GM19239 (cell line): ENCODE data around the gene MYADM.
"Not testable (repeated sequence)": the region's sequence is repeated elsewhere in the genome, so short reads cannot be mapped to it uniquely, and the experiment has no call there.

Experiments used
- DNase-seq: peaks from one replicate; pipeline ENCODE4 v3.0.0; 2011; ENCODE audit warnings: low spot score; ENCODE audit not compliant: insufficient read length
- FAIRE-seq: peaks from 2 replicates; lab custom pipeline; 2011; peaks lifted over from hg19 to GRCh38; lab: Jason Lieb, UNC

The MYADM gene

DNA sequence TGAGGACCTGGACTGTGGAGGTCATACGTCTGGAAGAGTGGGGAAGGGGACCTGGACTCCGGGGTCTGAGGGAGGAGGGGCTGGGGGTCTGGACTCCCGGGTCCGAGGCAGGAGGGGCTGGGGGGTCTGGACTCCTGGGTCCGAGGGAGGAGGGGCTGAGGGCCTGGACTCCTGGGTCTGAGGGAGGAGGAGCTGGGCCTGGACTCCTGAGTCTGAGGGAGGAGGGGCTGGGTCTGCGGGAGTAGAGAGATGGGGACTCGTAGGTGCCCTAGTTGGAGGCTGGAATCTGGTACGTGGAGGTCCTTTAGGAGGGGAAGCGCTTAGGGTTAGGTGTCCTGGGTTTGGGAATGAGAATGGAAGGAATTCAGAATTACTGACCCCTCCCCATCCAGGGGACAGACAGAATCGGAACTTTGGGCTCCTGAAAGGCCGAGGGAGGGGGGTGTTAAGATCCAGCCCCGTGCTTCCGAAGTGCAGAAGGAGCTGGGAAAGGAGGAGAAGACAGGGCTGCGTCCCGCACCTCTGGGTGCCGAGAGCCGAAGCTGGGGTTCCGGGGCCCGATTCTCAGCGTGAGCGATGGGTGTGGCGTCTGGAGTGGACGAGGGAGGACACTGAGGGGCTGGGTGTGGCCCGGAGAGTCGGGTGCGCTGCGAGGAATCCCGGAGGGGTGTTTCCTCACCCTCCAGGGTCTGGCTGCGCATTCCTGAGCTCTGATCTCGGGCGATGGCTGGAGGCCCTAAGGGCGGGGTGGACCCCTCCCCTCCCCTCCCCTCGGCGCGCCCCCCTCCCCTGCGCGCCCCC is 608 bp downstream of the MYADM start:
- peak; percentile 37 for FAIRE-seq
- DNase-seq = no peak

DNA sequence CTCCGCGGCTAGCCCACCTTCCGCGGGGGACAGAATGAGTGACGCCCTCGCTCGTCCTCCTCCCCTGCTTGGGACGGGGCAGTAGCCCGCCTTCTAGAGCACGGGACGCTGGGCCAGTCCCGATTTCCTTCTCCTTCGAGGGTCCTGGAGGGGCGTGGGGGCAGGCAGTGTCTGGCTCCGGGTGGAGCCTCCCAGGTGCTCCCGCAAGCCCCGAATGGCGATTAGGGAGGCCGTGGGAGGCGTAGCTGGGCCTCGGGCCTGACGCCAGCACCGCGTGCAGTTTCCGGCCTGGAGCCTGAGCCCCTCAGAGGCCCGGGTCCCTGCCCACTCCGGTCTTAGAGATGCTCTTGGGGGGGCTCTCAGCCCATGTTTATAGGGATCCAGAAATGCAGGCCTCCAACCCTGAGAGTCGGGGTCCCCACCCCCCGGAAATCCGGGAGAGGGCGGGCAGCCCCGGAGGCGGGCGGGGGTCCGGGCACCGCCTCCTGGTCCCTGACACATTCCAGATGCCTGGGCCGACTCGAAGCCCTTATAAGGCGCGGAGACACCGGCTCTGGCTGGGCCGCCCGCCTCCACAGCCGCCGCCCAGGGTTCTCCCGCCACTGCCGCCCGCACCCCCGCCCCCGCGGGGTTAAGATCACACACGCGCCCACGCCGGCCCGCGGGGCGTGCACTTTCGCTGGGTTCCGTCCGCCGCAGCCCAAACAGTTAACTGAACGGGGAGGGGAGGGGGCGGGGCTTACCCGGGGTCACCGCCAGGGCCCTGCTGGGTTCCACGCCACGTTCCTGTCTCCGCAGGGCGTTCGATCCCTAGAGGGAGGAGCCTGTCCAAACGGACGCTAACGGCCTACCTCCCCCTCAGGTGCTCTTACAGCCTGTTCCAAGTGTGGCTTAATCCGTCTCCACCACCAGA is 1.5 kb downstream of the MYADM start:
- DNase-seq (peak; percentile 84), FAIRE-seq (peak; percentile 73)

DNA sequence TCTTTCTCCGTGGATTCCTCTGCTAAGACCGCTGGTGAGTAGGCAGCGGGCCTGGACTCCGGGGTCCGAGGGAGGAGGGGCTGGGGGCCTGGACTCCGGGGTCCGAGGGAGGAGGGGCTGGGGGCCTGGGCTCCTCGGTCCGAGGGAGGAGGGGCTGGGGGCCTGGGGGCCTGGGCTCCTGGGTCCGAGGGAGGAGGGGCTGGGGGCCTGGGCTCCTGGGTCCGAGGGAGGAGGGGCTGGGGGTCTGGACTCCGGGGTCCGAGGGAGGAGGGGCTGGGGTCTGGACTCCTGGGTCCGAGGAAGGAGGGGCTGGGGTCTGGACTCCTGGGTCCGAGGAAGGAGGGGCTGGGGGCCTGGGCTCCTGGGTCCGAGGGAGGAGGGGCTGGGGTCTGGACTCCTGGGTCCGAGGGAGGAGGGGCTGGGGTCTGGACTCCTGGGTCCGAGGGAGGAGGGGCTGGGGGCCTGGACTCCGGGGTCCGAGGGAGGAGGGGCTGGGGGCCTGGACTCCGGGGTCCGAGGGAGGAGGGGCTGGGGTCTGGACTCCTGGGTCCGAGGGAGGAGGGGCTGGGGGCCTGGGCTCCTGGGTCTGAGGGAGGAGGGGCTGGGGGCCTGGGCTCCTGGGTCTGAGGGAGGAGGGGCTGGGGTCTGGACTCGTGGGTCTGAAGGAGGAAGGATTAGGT is 2.3 kb downstream of the MYADM start:
- DNase-seq, FAIRE-seq: not testable (repeated sequence)

DNA sequence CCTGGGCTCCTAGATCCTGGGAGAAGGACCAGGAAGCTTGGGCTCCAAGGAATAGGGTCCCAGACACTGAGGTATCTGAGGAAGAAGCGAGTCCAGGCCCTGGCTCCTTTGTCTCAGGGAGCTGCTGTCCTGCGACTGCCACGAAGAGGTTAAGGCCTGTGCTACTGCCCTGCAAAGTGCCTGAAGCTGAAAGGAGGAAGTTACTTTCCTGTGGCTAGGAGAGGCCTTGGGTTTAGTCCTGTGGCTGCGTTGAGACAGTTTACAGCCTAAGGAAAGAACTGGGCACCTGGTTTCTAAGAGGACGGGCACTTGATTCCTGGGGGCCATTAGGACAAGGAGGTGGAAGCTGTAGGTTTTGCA is 2.8 kb downstream of the MYADM start:
- peak; percentile 90 for FAIRE-seq
- DNase-seq = no peak

DNA sequence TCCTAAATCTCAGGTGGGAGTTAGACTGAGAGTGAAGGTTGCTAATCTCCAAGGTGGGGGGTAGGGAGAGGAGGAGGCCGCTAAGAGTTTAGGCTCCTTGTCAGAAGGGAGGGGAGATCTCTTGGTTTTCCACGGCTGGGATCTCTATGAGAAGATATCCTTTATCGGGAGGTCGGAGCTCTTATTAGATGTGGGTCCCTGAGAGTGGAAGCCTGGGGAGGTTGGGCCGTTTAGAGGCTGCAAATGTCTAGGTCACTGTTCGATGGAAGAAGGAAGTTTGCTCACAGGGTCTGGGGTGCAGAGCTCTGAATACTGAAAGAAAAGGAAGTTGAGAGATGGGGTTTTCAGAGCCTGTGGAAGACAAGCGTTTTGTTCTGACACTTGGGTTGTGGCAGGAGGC is 3.8 kb downstream of the MYADM start:
- DNase-seq (no peak), FAIRE-seq (no peak)

DNA sequence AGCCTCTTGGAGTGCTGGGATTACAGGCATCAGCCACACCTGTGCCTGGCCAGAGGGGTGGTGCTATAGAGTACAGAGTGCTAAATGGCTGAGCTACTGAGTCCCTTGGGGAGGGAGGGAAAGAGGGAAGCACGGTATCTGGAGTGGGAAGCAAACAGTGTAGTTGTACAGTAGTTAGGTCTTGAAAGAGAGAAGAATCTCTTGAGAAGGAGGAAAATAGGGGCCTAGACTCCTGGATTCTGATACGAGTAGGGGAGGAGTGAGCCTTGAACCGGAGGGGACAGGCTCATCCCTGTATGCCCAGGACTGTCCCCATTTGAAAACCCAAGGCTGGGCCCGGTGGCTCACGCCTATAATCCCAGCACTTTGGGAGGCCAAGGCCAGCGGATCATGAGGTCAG is 5.1 kb downstream of the MYADM start:
- no peak for FAIRE-seq
- no peak for DNase-seq

DNA sequence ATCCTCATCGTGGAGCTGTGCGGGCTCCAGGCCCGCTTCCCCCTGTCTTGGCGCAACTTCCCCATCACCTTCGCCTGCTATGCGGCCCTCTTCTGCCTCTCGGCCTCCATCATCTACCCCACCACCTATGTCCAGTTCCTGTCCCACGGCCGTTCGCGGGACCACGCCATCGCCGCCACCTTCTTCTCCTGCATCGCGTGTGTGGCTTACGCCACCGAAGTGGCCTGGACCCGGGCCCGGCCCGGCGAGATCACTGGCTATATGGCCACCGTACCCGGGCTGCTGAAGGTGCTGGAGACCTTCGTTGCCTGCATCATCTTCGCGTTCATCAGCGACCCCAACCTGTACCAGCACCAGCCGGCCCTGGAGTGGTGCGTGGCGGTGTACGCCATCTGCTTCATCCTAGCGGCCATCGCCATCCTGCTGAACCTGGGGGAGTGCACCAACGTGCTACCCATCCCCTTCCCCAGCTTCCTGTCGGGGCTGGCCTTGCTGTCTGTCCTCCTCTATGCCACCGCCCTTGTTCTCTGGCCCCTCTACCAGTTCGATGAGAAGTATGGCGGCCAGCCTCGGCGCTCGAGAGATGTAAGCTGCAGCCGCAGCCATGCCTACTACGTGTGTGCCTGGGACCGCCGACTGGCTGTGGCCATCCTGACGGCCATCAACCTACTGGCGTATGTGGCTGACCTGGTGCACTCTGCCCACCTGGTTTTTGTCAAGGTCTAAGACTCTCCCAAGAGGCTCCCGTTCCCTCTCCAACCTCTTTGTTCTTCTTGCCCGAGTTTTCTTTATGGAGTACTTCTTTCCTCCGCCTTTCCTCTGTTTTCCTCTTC is 6.3 kb downstream of the MYADM start:
- FAIRE-seq = no peak

DNA sequence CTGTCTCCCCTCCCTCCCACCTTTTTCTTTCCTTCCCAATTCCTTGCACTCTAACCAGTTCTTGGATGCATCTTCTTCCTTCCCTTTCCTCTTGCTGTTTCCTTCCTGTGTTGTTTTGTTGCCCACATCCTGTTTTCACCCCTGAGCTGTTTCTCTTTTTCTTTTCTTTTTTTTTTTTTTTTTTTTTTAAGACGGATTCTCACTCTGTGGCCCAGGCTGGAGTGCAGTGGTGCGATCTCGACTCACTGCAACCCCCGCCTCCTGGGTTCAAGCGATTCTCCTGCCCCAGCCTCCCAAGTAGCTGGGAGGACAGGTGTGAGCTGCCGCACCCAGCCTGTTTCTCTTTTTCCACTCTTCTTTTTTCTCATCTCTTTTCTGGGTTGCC is 6.9 kb downstream of the MYADM start:
- no peak for DNase-seq

More for the DNA sequence above, 6.3 kb downstream of the MYADM start:
- no peak for DNase-seq

DNA sequence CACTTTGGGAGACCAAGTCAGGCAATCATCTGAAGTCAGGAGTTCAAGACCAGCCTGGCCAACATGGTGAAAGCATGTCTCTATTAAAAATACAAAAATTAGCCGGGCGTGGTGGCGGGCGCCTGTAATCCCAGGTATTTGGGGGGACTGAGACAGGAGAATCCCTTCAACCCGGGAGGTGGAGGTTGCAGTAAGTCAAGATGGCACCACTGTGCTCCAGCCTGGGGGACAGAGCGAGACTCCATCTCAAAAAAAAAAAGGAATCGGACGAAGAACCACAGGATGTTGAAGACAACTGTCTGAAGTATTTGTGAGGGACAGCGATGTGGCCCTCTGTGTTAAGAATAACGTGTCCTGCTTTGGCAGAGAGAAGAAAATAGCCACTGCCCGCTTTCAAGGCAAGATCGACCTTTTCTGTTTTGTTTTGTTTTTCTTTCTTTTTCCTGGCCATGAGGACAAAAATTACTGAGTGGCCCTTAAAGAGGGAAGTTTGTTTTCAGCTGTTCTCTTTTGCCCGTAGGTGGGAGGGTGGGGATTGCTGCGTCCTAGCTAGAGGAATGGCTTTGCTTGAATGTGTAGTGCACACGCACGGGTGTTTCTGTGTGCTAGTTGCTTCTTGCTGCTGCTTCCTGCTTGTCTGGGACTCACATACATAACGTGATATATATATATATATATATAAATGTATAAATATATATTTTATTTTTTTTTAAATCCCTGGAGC is 8.1 kb downstream of the MYADM start:
- DNase-seq = no peak
- no peak for FAIRE-seq

More for the DNA sequence above, 6.9 kb downstream of the MYADM start:
- no peak for FAIRE-seq

DNA sequence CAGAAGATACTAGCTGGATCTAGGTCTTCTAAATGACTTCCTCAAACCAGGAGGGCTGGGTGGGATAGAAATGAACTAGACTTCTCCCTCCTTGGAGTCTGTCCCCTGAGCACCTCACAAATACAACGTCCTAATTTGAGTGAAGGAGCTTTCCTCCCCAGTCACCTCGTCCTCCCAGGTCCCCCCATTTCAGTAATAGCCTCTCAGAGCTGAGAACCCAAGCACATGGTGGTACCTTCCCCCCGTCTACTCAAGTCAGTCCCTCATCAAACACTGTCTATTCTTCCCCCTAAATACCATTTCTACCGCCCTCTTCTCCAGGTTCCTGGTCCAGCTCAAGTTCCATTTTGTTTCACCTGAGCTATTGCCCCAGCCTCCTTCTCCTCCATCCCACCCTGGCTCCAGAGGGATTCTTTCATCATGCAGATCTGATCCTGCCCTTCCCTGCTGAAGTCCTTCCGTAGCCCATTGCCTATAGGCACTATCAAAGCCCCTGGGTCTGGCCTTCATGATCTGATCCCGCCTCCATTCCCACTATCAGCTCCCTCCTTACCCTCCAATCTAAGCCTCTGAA is 9.1 kb downstream of the MYADM start:
- no peak for FAIRE-seq
- DNase-seq = no peak

DNA sequence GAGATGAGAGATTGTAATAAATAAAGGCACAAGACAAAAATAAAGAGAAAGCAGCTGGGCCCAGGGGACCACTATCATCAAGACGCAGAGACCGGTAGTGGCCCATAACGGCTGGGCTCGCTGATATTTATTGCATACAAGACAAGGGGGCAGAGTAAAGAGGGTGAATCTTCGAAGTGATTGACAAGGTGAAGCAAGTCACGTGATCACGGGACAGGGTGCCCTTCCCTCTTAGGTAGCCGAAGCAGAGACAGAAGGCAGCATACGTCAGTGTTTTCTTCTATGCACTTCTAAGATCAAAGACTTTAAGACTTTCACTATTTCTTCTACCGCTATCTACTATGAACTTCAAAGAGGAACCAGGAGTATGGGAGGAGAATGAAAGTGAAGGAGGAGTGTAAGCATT is 9.7 kb downstream of the MYADM start:
- DNase-seq = no peak
- FAIRE-seq = no peak

DNA sequence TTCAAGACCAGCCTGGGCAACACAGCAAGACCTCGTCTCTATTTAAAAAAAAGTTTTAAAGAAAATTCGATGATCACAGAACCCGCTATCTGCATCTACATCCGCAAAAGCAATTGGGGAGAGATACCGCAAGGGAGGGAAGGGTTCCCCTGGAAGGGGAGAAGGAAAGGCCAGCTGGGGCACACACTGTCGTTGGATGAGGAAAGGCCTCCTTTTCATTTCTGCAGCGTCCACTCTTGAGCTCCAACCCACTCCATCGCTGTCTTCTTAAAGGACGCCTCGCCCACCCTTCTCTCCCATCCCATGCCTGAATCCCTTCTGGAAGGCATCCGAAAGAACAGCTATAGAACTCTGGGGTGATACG is 11.1 kb downstream of the MYADM start:
- no peak for DNase-seq
- no peak for FAIRE-seq

DNA sequence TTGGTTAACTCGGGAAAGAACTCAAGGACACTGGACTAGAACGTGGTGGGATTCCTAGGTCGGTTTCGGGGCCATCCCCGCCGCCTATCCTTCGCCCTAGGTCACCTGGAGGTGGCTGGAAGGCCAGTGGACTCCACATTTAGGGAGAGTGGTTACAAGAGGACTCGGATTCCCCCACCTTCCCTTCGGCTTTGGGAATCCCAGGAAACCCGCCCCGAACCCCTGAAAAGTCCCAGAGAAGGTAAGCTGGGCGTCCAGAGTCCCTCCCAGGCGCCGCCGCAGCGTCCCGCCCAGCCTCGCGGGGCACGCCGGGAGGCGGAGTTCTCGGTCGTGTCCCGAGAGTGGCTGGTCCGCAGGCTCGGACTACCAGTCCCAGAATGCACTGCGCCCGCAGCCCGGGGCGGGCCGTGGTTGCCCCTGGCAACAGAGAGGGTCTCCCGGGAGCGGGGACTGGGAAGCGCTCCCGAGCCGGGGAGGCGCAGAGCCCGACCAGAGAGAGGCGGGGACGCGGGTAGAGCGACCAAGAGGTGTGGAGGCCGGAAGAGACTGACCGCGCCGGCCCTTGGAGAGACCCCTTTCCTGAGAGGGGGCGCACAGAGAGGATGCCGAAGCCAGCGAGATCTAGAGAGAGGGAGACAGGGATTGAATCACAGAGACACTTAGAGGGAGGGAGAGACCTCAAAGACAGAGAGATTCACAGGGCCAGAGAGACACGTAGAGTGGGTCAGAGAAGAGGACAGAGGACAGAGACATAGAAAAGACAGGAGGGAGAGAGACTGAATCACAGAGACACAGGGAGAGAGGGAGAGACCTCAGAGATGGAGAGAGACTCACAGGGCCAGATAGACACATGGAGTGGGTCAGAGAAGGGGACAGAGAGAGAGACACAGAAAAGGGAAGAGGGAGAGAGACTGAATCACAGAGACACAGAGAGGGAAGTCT is 11.7 kb downstream of the MYADM start:
- FAIRE-seq = peak; percentile 53
- peak; percentile 86 for DNase-seq

DNA sequence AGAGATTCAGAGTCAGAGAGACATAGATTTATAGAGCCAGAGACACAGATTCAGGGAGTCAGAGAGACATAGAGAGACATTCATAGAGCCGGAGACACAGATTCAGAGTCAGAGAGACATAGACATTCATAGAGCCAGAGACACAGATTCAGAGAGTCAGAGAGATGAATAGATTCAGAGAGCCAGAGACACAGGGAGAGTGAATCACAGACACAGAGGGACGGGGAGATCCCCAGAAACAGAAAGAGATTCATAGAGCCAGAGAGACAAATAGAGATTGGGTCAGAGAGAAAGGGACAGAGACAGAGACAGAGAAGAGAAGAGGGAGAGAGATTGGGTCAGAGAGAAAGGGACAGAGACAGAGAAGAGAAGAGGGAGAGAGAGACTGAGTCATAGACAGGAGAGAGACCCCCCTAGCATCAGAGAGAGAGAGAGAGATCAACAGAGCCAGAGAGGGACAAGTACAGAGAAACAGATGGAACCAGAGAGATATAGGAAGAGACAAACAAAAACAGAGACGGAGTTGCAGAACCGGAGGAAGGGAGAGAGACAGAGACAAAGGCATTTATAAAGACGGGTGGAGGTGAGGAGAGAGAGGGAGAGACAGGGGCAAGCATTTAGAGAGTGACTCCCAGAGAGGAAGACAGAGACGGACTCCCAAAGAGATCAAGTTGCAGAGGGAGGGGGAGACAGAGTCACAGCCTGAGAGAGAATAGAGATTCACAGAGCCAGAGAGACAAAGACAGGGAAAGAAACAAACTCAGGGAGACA is 13.2 kb downstream of the MYADM start:
- no peak for DNase-seq
- no peak for FAIRE-seq

DNA sequence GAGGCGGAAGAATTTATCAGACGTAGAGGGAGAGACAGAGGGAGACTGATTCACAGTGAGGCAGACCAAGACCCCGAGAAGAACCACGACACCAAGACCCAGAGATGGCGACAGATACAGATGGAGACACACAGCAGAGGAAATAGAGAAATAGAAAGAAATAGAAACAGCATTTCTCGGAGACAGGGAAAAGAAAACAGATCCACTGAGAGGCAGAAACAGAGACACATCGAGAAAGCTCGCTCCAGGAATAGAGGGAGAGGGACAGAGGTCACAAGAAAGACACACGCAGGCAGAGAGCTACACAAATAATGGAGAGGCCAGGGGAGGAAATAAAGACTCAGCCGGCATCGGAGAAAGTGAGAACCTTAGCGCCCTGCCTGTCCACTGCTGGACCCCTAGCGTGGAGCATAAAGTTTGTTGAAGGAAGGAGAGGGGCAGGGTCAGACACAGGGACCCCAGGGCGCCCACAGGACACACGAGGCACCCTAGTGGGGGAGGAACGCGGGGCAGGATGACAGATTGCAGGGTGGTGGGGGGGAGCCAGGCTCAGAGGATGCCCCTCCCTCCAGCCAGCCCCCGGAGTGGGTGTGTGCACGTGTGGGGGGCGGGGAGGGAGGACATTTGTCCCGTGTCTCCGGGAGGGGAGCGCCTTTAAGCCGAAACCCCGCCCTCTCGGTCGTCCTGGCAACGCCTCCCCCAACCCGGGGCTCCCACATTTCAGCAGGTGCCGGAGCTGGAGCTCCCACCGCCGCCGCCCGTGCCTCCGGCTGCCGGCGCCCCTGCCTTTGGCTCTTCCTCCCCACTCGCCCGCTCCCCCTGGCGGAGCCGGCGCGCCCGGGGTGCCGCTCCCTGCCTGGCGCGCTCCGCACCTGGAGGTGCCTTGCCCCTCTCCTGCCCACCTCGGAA is 14.1 kb downstream of the MYADM start, which contains the start of gene PRKCG:
TSS of gene PRKCG (plus strand) at position 716 of the 909 bp plus-strand sequence. CDS start 298 bp downstream, outside the sequence.
- DNase-seq (no peak), FAIRE-seq (no peak)

DNA sequence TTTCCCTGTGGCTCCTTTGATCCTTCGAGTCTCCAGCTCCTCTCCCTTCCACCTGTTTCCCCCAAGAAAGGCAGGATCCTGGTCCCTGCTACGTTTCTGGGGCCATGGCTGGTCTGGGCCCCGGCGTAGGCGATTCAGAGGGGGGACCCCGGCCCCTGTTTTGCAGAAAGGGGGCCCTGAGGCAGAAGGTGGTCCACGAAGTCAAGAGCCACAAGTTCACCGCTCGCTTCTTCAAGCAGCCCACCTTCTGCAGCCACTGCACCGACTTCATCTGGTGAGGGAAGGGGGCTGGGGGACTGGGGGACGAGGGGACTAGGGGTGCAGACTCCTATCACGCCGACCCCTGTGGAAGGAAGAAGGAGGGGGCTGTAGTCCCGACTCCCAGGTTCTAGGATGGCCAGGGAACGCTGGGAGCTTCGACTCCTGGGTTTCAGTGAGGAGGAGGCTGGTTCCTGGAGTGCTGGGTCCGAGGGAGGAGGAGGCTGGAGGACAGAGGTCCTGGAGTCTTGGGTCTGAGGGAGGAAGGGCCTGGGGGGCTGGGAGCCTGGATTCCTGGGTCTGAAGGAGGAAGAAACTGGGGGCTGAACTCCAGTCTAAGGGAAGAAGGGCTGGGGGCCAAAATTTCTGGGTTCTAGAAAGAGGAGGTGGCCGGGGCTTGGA is 14.8 kb downstream of the MYADM start:
- no peak for FAIRE-seq

More for the DNA sequence above, 14.8 kb downstream of the MYADM start:
- DNase-seq = no peak
